Upper lobe of right lung (tissue), 1 donor: ENCODE measurements around the gene IFITM2. TPM values are rescaled to one million over a fixed set of nuclear protein-coding genes. Genes with fewer than 3 reads are reported as not detected.
"Not testable (repeated sequence)": the region's sequence is repeated elsewhere in the genome, so short reads cannot be mapped to it uniquely, and the experiment has no call there.

ENCODE experiments used
- ATAC-seq: fragments of 200-7000 bp; cut with Tn5 transposase; one replicate; pipeline ENCODE4 v1.9.1; 2020; ENCODE audit warnings: mild to moderate bottlenecking, moderate library complexity
- DNase-seq: peaks from one replicate; pipeline ENCODE4 v3.0.0-alpha.2; 2020
- H3K27ac ChIP-seq: fragments of 200-600 bp; one replicate; pipeline ENCODE4 v1.8.0; 2022
- H3K27me3 ChIP-seq: fragments of 200-600 bp; one replicate; pipeline ENCODE4 v1.8.0; 2022; ENCODE audit warnings: mild to moderate bottlenecking
- H3K36me3 ChIP-seq: fragments of 200-600 bp; one replicate; pipeline ENCODE4 v1.8.0; 2022
- H3K4me1 ChIP-seq: fragments of 200-600 bp; one replicate; pipeline ENCODE4 v1.8.0; 2022
- H3K4me3 ChIP-seq: fragments of 200-600 bp; one replicate; pipeline ENCODE4 v1.8.0; 2022; ENCODE audit warnings: mild to moderate bottlenecking
- H3K9me3 ChIP-seq: fragments of 200-600 bp; one replicate; pipeline ENCODE4 v1.8.0; 2022
- intact Hi-C: fragments of 100-400 bp; cut with DNase I; formaldehyde crosslinking; loops from one replicate; pipeline ENCODE4 v1.11.0; 2022
- total RNA-seq: library from RNA; stranded (reverse); fragmentation: NEBNext Ultra II Directional; extraction: Animal tissue kit (Norgen Biotek cat#: 25700); gene quantifications from one replicate; pipeline ENCODE4 v1.2.1, GENCODE V29; 2021
- TF ChIP-seq, protein P1 (sequence below): fragments of 200-600 bp; IDR thresholded peaks from one replicate; pipeline ENCODE4 v1.8.0; 2022; ENCODE audit warnings: antibody characterized with exemption
- donor health status: DM: no; HTN: yes; CAD: no; lungs with severe emphysema.

IFITM2 gene
- total RNA-seq, 1 donor from 2014 or later = 521 TPM

DNA sequence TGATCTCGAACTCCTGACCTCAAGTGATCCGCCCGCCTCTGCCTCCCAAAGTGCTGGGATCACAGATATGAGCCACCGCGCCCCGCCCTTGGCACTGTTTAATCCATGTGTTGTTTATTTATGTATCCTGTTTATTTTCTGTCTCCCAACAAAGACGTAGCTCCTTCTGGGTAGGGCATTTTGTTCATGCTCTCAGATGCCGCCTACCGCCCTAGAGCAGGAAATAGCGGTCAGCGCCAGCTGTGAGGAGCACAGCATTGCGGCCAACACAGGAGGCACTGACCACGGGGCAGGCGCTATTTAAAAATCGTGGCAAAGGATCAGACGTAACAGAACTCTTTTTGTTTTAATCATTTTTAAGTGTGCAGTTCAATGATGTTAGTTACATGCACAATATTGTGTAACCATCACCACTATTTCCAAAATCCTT lies 38.9 kb upstream of the IFITM2 start:
- ATAC-seq = peak; percentile 83
- H3K36me3 ChIP-seq, H3K9me3 ChIP-seq, H3K4me1 ChIP-seq, H3K27me3 ChIP-seq, intact Hi-C loops: not testable (repeated sequence)
- peak overlapping the region; percentile 85 for H3K27ac ChIP-seq
- TF ChIP-seq, protein P1, sequence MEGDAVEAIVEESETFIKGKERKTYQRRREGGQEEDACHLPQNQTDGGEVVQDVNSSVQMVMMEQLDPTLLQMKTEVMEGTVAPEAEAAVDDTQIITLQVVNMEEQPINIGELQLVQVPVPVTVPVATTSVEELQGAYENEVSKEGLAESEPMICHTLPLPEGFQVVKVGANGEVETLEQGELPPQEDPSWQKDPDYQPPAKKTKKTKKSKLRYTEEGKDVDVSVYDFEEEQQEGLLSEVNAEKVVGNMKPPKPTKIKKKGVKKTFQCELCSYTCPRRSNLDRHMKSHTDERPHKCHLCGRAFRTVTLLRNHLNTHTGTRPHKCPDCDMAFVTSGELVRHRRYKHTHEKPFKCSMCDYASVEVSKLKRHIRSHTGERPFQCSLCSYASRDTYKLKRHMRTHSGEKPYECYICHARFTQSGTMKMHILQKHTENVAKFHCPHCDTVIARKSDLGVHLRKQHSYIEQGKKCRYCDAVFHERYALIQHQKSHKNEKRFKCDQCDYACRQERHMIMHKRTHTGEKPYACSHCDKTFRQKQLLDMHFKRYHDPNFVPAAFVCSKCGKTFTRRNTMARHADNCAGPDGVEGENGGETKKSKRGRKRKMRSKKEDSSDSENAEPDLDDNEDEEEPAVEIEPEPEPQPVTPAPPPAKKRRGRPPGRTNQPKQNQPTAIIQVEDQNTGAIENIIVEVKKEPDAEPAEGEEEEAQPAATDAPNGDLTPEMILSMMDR = peak; percentile 31
- peak; percentile 82 for DNase-seq
- H3K4me3 ChIP-seq = peak overlapping the region; percentile 37

DNA sequence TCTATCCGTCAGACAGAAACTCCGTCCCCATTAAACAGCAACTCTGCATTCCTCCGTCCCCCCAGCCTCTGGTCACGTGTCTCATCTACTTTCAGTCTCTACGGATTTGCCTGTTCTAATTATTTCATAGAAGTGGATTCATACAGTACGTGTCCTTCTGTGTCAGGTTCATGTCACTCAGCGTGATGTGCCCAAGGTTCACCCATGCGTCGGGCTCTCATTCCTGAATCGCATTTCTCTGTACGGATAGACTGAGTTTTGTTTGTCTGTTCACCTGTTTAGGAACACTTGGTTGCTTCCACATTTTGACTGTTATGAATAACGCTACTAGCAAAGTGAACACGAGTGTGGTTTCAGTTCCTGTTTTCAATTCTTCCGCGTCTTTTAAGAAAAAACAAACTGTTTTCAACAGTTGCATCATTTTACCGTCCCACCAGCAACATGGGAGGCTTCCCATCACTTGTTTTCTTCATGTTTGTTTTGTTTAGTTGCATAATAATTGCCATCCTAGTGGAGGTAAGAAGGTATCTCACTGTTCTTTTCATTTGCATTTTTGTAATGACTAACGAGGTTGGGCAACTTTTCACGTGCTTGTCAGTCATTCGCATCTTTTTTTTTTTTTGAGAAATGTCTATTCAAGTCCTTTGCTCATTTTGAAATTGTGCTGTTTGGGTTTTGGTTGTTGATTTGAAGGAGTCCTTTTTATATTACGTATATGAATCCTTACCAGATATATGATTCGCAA lies 38.3 kb upstream of the IFITM2 start:
- peak; percentile 43 for ATAC-seq
- peak overlapping the region; percentile 85 for H3K27ac ChIP-seq
- intact Hi-C loops = no loop called here

DNA sequence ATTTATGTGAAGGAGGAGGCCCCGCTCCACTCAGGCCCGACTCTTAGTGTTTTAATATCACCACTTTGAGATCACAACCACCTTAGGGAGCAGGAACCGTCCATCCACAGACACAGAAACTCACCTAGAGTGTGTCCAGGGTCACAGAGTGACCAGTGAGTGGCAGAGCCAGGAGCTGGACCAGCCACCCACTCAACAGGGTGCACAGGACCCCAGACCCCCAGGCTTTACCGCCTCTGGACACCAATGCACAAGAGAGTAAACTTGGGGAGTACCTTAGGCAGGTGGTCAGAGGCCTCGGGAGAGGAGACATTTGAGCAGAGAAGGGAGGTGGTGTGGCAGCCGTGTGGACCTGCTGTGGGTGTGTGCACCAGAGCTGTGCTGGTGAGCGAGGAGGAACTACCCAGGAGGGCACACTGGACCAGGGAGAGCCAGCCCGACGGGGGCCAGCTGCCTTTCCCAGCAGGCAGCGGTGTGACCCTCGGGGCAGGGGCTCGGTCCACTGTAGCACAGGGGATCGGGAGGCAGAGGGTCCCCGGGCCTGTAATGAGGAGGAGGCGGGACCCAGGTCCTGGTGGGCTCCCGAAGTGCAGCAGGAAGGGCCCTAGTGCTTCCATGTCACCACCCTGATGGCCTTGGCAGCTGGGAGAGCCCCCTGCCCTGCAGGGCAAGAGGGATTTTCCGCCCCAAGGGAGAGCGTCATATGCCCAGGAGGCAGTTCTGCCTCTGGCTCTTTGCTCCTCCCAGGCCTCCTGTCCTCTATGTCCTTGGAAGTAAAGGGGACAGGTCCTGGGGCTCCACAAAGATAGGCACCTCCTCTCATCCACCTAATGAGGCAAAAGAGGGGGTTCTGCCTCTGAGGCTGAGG lies 36.9 kb upstream of the IFITM2 start:
- intact Hi-C loops = no loop called here
- H3K9me3 ChIP-seq = peaks cover 4% of the 10 kb centered on the region
- ATAC-seq = no peak
- H3K4me3 ChIP-seq = no peak overlapping the region
- no peaks in the 10 kb centered on the region for H3K36me3 ChIP-seq
- peaks cover 10% of the 10 kb centered on the region for H3K4me1 ChIP-seq
- H3K27ac ChIP-seq = peak overlapping the region; percentile 85
- DNase-seq = peak; percentile 63
- TF ChIP-seq, protein P1 = no peak
- H3K27me3 ChIP-seq = no peaks in the 10 kb centered on the region

More for the DNA sequence above, 38.3 kb upstream of the IFITM2 start:
- H3K9me3 ChIP-seq = peaks cover 5% of the 10 kb centered on the region
- peaks cover 10% of the 10 kb centered on the region for H3K4me1 ChIP-seq
- H3K4me3 ChIP-seq = peak overlapping the region; percentile 37
- TF ChIP-seq, protein P1 = no peak
- DNase-seq = no peak
- H3K36me3 ChIP-seq = no peaks in the 10 kb centered on the region
- H3K27me3 ChIP-seq = no peaks in the 10 kb centered on the region

DNA sequence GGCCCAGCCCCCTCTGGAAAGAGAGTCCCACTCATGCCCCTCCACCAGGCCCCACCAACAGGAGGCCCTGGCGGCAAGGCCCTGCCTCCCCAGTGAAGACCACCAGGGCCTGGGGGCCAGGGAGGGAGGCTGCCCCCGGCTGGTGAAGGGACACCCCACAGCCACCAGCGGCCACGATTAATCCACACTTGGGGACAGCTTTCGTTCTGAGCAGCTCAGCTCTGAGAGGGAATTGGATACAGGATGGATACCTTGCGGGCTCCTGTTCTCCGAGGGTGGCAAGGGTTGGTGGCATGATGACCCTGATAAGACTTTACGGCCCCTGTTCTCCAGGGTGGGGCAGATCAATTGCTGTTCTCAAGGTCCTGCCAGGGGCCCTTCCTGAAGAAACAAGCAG lies 36.3 kb upstream of the IFITM2 start:
- Histone ChIP-seq H3K36me3 (no peaks in the 10 kb centered on the region), H3K9me3 (no peaks in the 10 kb centered on the region), H3K27ac (no peak overlapping the region), H3K4me3 (no peak overlapping the region), H3K4me1 (peaks cover 10% of the 10 kb centered on the region), H3K27me3 (no peaks in the 10 kb centered on the region)
- intact Hi-C loops = no loop called here
- TF ChIP-seq, protein P1 = no peak
- DNase-seq (peak; percentile 53), ATAC-seq (no peak)

DNA sequence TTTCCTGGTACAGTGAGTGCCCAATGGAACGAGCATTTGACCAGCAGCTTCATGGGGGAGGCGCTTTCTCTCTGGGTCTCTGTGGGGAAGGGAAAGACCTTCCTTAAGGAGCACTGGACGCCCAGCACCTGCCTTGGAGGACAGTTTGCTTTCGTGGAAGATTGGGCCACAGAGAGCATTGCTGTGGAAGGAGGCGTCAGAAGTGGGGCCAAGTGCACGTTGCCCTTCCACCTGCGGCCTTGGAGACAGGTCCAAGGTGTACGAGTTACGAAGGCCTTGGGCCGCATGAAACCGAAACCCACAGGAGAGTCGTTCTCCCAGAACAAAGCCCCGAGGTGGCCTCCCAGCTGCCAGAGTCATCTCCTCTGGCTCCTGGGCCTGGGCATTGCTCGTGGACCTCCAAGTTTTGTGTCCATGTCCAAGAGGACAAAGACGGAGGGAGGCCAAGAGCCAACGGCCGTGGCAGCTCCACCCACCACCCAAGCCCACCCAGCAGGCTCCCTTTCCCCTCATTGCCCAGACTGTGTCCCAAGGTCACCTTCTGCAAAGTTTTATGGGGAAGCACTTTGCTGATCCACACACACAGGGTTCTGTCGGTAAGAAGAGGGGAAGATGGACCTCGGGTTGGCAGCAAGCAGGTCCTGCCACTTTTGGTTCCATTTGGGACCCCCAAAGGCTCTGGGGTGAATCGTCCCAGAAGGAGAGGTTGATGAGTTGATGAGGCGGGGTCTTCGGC lies 35.3 kb upstream of the IFITM2 start:
- intact Hi-C loops = no loop called here

More for the DNA sequence above, 35.3 kb upstream of the IFITM2 start:
- Histone ChIP-seq H3K4me1 (peaks cover 10% of the 10 kb centered on the region), H3K9me3 (no peaks in the 10 kb centered on the region), H3K36me3 (no peaks in the 10 kb centered on the region), H3K27ac (no peak overlapping the region), H3K27me3 (no peaks in the 10 kb centered on the region), H3K4me3 (no peak overlapping the region)
- DNase-seq = peak; percentile 56
- TF ChIP-seq, protein P1 = no peak
- no peak for ATAC-seq
